ENCODE results near the gene CACNA1F. TPM values are rescaled to one million over a fixed set of nuclear protein-coding genes. Genes with fewer than 3 reads are reported as not detected.

The CACNA1F gene
- total RNA-seq, 1 donor from 2014 or later: 0.12 TPM

GRCh38 chrX:49257846-49258748 lies 25.0 kb upstream of the CACNA1F start:
- H3K4me3 ChIP-seq (ENCODE audit: low read depth, low read length): no peak overlapping the region
- no peak for DNase-seq (ENCODE audit: low read depth)
- TF ChIP-seq CTCF (conservative IDR thresholded peaks at IDR 0.05; ENCODE audit: low read depth, low read length): no peak

- no peak overlapping the region for H3K4me3 ChIP-seq (ENCODE audit: low read depth, low read length)
- no peak for DNase-seq (ENCODE audit: low read depth)
- no peak for TF ChIP-seq CTCF (conservative IDR thresholded peaks at IDR 0.05; ENCODE audit: low read depth, low read length)
Observed at GRCh38 chrX:49257074-49257790, 24.1 kb upstream of the CACNA1F start.

- no peak for DNase-seq (ENCODE audit: low read depth)
- no peak overlapping the region for H3K4me3 ChIP-seq (ENCODE audit: low read depth, low read length)
- TF ChIP-seq CTCF (conservative IDR thresholded peaks at IDR 0.05; ENCODE audit: low read depth, low read length): no peak
Observed at GRCh38 chrX:49256268-49256995, 23.3 kb upstream of the CACNA1F start.

GRCh38 chrX:49254639-49255038 lies 21.5 kb upstream of the CACNA1F start:
- no peak for DNase-seq (ENCODE audit: low read depth)
- no peak overlapping the region for H3K4me3 ChIP-seq (ENCODE audit: low read depth, low read length)
- no peak for TF ChIP-seq CTCF (conservative IDR thresholded peaks at IDR 0.05; ENCODE audit: low read depth, low read length)

GRCh38 chrX:49251325-49251724 lies 18.2 kb upstream of the CACNA1F start:
- no peak for DNase-seq (ENCODE audit: low read depth)
- no peak overlapping the region for H3K4me3 ChIP-seq (ENCODE audit: low read depth, low read length)
- TF ChIP-seq CTCF (conservative IDR thresholded peaks at IDR 0.05; ENCODE audit: low read depth, low read length): no peak

GRCh38 chrX:49250578-49250977 lies 17.4 kb upstream of the CACNA1F start:
- no peak for DNase-seq (ENCODE audit: low read depth)
- no peak overlapping the region for H3K4me3 ChIP-seq (ENCODE audit: low read depth, low read length)
- no peak for TF ChIP-seq CTCF (conservative IDR thresholded peaks at IDR 0.05; ENCODE audit: low read depth, low read length)

Data from epithelial cell of proximal tubule (primary cell).